HG03354 (cell line): ENCODE results near the gene RANBP3.
"Not testable (repeated sequence)": the region's sequence is repeated elsewhere in the genome, so short reads cannot be mapped to it uniquely, and the experiment has no call there.

ENCODE experiments used
- ATAC-seq: cut with Tn5 transposase; IDR thresholded peaks from one replicate; pipeline ENCODE4 v1.9.1; 2021; ENCODE audit warnings: mild to moderate bottlenecking; ENCODE audit not compliant: unreplicated experiment, poor library complexity, severe bottlenecking

RANBP3 gene

GRCh38 chr19:6007866-6008265, 29.9 kb upstream of the RANBP3 start:
- ATAC-seq, result no peak

GRCh38 chr19:6006896-6007295, 29.0 kb upstream of the RANBP3 start:
- no peak for ATAC-seq

- not testable (repeated sequence) for ATAC-seq
These were observed 28.1 kb upstream of the RANBP3 start for GRCh38 chr19:6006070-6006446.

GRCh38 chr19:6005321-6006069, 27.6 kb upstream of the RANBP3 start:
- no peak for ATAC-seq

- ATAC-seq, result no peak
These were observed 26.0 kb upstream of the RANBP3 start for GRCh38 chr19:6003976-6004375.

GRCh38 chr19:6002591-6002990, 24.7 kb upstream of the RANBP3 start:
- ATAC-seq, result no peak

GRCh38 chr19:6000228-6000847, 22.4 kb upstream of the RANBP3 start:
- no peak for ATAC-seq

- no peak for ATAC-seq
These were observed 21.8 kb upstream of the RANBP3 start for GRCh38 chr19:5999693-6000092.

GRCh38 chr19:5997371-5997770, 19.4 kb upstream of the RANBP3 start:
- ATAC-seq, result no peak

GRCh38 chr19:5996623-5997320, 18.8 kb upstream of the RANBP3 start:
- no peak for ATAC-seq

- ATAC-seq, result no peak
These were observed 18.2 kb upstream of the RANBP3 start for GRCh38 chr19:5996102-5996501.

GRCh38 chr19:5995606-5996005, 17.7 kb upstream of the RANBP3 start:
- ATAC-seq, result no peak

GRCh38 chr19:5994405-5995165, 16.6 kb upstream of the RANBP3 start:
- no peak for ATAC-seq

- ATAC-seq, result no peak
These were observed 15.9 kb upstream of the RANBP3 start for GRCh38 chr19:5993648-5994358.

GRCh38 chr19:5993201-5993600, 15.3 kb upstream of the RANBP3 start:
- ATAC-seq, result no peak

GRCh38 chr19:5992756-5993155, 14.8 kb upstream of the RANBP3 start:
- no peak for ATAC-seq

GRCh38 chr19:5991244-5991838, 13.4 kb upstream of the RANBP3 start:
- no peak for ATAC-seq

- ATAC-seq, result no peak
These were observed 12.4 kb upstream of the RANBP3 start for GRCh38 chr19:5990289-5990797.

GRCh38 chr19:5989388-5990074, 11.6 kb upstream of the RANBP3 start:
- no peak for ATAC-seq
